BJ (cell line): Measurements from ENCODE around the gene IDS. TPM values are rescaled to one million over a fixed set of nuclear protein-coding genes. Genes with fewer than 3 reads are reported as not detected.
"Not testable (repeated sequence)": the region's sequence is repeated elsewhere in the genome, so short reads cannot be mapped to it uniquely, and the experiment has no call there.

Experiments used
- CTCF ChIA-PET: fragments of 350-600 bp; formaldehyde crosslinking; extraction: SDS; loops from one replicate; lab custom pipeline; 2021; ENCODE audit warnings: antibody characterized with exemption, inconsistent platforms; lab: Yijun Ruan, JAX
- POLR2A ChIA-PET: fragments of 300-600 bp; sonication (Branson Sonifier 250); formaldehyde crosslinking; extraction: SDS; loops from one replicate; lab custom pipeline; 2021; ENCODE audit warnings: antibody characterized with exemption; lab: Charles Lee
- DNase-seq: peaks from one replicate; pipeline ENCODE4 v3.0.0-alpha.2; 2011; ENCODE audit warnings: low read depth
- H3K27me3 ChIP-seq: 2 replicates; pipeline ENCODE4 v1.6.0; 2011; ENCODE audit warnings: low read length; ENCODE audit not compliant: control insufficient read depth, insufficient read depth
- H3K36me3 ChIP-seq: 2 replicates; pipeline ENCODE4 v1.5.1; 2011; ENCODE audit warnings: low read length; ENCODE audit not compliant: control insufficient read depth, insufficient read depth
- H3K4me3 ChIP-seq: 2 replicates; pipeline ENCODE4 v1.5.1; 2011; ENCODE audit warnings: low read depth, mild to moderate bottlenecking, control low read depth, low read length
- polyA minus RNA-seq: library from RNA; depleted of rRNA, polyadenylated mRNA; stranded (reverse); fragments of >200 nt; gene quantifications from 2 replicates; pipeline ENCODE4 v1.2.3, GENCODE V29; 2011; rRNA and poly(A)+ RNA removed
- polyA plus RNA-seq: library from polyadenylated mRNA; depleted of rRNA; stranded (reverse); fragments of >200 nt; gene quantifications from 2 replicates; pipeline ENCODE4 v1.2.3, GENCODE V29; 2011; rRNA removed
- TF ChIP-seq, protein P1 (sequence below): IDR thresholded peaks from 2 replicates; pipeline ENCODE4 v1.5.1; 2011; ENCODE audit warnings: low read depth, mild to moderate bottlenecking, control low read depth, inconsistent platforms, low read length, moderate library complexity; ENCODE audit not compliant: insufficient read depth

Gene IDS, protein sequence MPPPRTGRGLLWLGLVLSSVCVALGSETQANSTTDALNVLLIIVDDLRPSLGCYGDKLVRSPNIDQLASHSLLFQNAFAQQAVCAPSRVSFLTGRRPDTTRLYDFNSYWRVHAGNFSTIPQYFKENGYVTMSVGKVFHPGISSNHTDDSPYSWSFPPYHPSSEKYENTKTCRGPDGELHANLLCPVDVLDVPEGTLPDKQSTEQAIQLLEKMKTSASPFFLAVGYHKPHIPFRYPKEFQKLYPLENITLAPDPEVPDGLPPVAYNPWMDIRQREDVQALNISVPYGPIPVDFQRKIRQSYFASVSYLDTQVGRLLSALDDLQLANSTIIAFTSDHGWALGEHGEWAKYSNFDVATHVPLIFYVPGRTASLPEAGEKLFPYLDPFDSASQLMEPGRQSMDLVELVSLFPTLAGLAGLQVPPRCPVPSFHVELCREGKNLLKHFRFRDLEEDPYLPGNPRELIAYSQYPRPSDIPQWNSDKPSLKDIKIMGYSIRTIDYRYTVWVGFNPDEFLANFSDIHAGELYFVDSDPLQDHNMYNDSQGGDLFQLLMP
- polyA plus RNA-seq (77.8 and 108 TPM in 2 replicates), polyA minus RNA-seq (42.9 and 61.8 TPM in 2 replicates)

DNA sequence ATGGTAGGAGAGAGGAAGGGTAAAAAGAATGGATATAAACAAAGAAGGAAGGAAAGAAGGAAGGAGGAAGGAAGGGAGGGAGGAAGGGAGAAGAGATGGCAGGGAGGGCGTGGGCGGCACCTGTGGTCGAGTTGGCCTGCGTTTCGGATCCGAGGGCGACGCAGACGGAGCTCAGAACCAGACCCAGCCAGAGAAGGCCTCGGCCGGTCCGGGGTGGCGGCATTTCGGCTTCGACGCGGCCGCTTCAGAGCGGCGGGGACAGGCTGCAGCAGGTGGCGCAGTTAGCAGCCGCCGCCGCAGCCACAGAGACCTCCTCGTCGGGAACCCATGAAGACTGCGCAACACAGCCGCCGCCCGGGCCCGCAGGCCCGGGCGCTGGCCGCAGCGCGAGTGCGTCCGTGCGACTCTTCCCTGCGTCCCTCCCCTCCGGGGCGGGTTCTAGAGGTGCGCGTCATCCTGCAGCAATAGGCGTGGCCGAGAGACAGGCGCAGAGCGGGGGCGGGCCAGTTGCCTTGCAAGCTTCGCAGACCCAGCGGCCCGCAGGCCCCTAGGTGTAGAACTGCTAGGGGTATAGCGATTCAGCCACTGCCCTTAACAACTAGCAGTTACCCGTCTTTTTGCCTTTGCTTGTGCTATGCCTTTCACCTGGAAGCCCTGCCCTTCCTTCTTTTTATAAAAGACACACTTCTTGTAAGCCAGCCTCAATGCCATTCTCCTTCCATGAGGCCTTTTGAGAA, at the start of gene IDS:
Gene IDS (minus strand): TSS at position 392 of the 737 bp plus-strand sequence. CDS start 169 bp downstream, at position 223.
- ChIA-PET CTCF (no interaction called here), POLR2A (interaction anchor here (0.6 kb wide), 1 partner anchor 1900 kb away, joined by 3 read pairs; no protein-coding TSS in a partner anchor)
- Histone ChIP-seq H3K4me3 (peak within 1 kb of the TSS; percentile 69), H3K36me3 (peaks cover 10% of the 10 kb centered on the region), H3K27me3 (no peaks in the 10 kb centered on the region)
- DNase-seq: peak; percentile 36
- TF ChIP-seq, protein P1, sequence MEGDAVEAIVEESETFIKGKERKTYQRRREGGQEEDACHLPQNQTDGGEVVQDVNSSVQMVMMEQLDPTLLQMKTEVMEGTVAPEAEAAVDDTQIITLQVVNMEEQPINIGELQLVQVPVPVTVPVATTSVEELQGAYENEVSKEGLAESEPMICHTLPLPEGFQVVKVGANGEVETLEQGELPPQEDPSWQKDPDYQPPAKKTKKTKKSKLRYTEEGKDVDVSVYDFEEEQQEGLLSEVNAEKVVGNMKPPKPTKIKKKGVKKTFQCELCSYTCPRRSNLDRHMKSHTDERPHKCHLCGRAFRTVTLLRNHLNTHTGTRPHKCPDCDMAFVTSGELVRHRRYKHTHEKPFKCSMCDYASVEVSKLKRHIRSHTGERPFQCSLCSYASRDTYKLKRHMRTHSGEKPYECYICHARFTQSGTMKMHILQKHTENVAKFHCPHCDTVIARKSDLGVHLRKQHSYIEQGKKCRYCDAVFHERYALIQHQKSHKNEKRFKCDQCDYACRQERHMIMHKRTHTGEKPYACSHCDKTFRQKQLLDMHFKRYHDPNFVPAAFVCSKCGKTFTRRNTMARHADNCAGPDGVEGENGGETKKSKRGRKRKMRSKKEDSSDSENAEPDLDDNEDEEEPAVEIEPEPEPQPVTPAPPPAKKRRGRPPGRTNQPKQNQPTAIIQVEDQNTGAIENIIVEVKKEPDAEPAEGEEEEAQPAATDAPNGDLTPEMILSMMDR: no peak

DNA sequence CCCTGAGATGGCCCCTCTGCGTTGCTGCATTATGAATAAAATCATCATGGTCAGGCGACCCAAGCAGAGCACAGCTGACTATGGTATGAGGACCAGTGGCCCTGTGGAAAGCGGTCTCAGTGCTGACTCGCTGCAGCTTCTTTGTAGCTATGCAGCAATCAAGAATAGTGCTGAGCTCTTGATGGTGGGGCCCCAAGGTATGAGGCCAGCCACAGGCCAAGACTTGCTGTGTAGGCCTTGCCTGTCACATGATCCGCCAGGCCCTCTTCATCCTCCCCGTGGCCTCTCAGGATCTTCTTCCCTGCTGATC, 46.8 kb upstream of the IDS start:
- DNase-seq, H3K27me3 ChIP-seq, POLR2A ChIA-PET, H3K4me3 ChIP-seq, H3K36me3 ChIP-seq, CTCF ChIA-PET: not testable (repeated sequence)

DNA sequence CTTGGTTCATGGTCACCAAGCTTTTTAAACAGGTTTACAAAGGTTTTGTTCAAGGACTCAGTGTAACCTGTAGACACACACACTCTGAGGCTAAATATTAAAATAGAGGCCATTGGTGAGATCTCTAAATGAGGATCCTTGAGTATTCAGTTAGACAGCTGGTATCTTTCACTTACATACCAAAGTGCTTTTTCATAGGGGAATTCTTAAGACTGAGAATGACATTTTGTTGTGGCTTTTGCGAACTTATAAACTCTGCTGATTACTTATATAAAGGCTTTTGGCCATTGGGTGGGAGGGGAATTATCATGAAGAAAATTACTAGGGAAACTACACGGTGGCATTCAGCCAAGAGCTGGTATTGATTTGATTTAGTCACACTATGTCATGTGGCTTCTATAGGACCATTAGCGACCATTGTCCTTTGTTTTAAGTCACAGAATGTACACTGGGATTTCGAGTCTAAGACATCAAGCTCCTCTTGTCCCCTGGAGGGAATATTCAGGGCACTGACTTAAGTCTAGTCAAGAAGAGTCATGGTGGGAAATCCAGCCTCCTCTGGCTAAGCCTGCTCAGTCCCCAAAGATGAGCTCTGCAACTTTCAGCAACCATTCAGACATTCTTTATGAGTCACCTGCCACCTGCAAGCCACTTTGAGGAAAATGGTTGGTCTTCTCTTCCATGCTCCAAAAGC, 46.3 kb upstream of the IDS start:
- POLR2A ChIA-PET, CTCF ChIA-PET, H3K36me3 ChIP-seq, H3K4me3 ChIP-seq, DNase-seq, H3K27me3 ChIP-seq: not testable (repeated sequence)

DNA sequence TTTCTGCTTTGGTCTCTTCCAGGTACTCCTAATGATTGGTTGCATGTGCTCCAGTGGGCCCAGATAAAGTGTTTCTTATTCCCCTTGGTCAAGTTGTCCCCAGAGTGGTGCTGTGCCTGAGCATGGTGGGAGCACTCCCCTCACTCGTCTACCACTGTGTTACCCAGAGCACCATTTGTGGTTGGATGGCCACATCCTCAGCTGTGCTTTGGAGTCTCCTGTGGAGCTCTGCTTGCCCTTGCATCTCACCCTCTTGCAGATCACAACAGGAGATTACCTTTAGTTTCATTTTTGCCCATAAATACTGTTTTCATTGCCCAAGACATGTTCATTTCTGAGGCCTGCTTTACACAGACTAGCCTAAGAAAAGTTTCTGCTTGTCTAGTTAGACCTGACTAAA, 45.3 kb upstream of the IDS start:
- POLR2A ChIA-PET, DNase-seq, H3K27me3 ChIP-seq, H3K36me3 ChIP-seq, H3K4me3 ChIP-seq, CTCF ChIA-PET: not testable (repeated sequence)

DNA sequence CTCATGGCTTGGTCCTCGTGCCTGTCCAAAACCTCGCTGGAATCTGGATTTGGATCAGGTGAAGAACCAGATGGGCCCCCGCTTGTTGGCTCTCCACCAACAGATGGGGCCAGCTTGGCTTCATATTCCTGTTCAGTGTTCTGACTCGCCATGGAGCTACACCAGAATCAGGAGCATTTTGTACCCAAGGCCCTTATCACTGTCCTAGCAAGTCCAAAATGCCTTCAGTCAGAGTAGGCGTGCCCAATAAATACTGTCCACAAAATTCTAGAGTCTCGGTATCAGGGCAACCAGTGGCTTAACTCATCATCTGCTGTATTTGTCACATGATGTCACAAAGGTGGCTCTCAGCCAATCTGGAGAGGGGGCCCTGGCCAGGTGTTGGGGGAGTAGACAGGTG, 44.6 kb upstream of the IDS start, which contains the start of gene HSFX3:
Gene HSFX3 (minus strand): TSS at position 224 of the 400 bp plus-strand sequence. CDS start 72 bp downstream, at position 152.
- CTCF ChIA-PET, DNase-seq, POLR2A ChIA-PET, H3K36me3 ChIP-seq, H3K4me3 ChIP-seq, H3K27me3 ChIP-seq: not testable (repeated sequence)

DNA sequence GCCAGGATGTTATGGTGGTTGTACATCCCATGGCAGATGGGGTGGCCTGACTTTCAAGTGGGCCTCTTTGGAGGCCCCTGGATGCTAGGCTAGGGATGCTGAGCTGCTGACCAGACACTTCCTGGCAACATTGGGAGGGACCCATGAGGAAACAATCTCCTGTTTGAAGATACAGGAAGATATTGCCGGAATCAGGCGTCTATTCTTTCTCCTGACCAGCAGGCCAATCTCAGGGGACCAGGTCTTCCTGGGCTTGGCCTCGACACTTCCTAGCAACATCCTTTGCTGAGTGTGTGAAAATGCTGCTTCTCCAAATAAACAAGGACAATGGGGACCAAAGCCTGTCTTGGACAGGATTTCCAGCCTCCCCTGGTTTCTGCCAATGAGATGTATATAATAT, 42.7 kb upstream of the IDS start:
- H3K27me3 ChIP-seq, H3K36me3 ChIP-seq, CTCF ChIA-PET, POLR2A ChIA-PET, H3K4me3 ChIP-seq, DNase-seq: not testable (repeated sequence)

DNA sequence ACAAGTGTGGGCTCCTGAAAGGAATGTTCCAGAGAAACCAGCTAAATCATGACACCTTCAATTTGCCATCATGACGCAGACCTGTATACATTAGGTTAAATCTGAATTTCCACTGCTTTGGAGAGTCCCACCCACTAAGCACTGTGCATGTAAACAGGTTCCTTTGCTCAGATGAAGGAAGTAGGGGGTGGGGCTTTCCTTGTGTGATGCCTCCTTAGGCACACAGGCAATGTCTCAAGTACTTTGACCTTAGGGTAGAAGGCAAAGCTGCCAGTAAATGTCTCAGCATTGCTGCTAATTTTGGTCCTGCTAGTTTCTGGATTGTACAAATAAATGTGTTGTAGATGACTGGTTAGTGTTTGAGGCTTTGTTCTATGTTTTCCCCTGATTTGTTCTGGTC, 41.9 kb upstream of the IDS start:
- H3K27me3 ChIP-seq, H3K36me3 ChIP-seq, POLR2A ChIA-PET, CTCF ChIA-PET, DNase-seq, H3K4me3 ChIP-seq: not testable (repeated sequence)
